ENCODE results near the gene SERTAD3. TPM values are rescaled to one million over a fixed set of nuclear protein-coding genes. Genes with fewer than 3 reads are reported as not detected.

Gene SERTAD3
- total and polyA plus RNA-seq, 2 of the 8 experiments (the other 6 are each of a cell fraction or from before 2014, with no cell fraction given), result 15.1 to 32.1 TPM

- TF ChIP-seq CEBPB (IDR thresholded peaks at IDR 0.05; ENCODE audit: low read depth, low read length) (no peak), USF2 (IDR thresholded peaks at IDR 0.05; ENCODE audit: low read length) (no peak), HDAC2 (IDR thresholded peaks at IDR 0.05; ENCODE audit: borderline replicate concordance in 1 of 2, low read depth in 2 of 2, low read length in 2 of 2) (no peak), CTBP2 (IDR thresholded peaks at IDR 0.05; ENCODE audit: borderline replicate concordance, insufficient read depth, insufficient read length, low read length) (no peak), ZNF274 (IDR thresholded peaks at IDR 0.05; ENCODE audit: borderline replicate concordance, extremely low read depth, low read length) (no peak), TAF1 (IDR thresholded peaks at IDR 0.05; ENCODE audit: low read depth, low read length) (peak; percentile 63), TCF12 (IDR thresholded peaks at IDR 0.05; ENCODE audit: low read depth, low read length) (no peak), BCL11A (IDR thresholded peaks at IDR 0.05; ENCODE audit: low read depth in 2 of 2, low read length in 2 of 2) (no peak), RAD21 (IDR thresholded peaks at IDR 0.05 in 1 of 2, conservative IDR thresholded peaks at IDR 0.05 in 1 of 2; ENCODE audit: low read depth in 2 of 2, low read length in 2 of 2) (no peak), RXRA (IDR thresholded peaks at IDR 0.05; ENCODE audit: insufficient read depth, low read depth, low read length) (no peak), SIN3A (conservative IDR thresholded peaks at IDR 0.05 in 1 of 2, IDR thresholded peaks at IDR 0.05 in 1 of 2; ENCODE audit: low read depth in 1 of 2, low read length in 2 of 2) (peak in 1 of 2 experiments; percentile 62; a peak in 1 of 4 replicates), FOSL1 (IDR thresholded peaks at IDR 0.05; ENCODE audit: insufficient read depth, low read depth, low read length) (no peak), POU5F1 (IDR thresholded peaks at IDR 0.05; ENCODE audit: low read depth, low read length) (no peak), NRF1 (IDR thresholded peaks at IDR 0.05; ENCODE audit: low read depth, low read length) (no peak), KDM5A (IDR thresholded peaks at IDR 0.05; ENCODE audit: low read length) (no peak), TBP (IDR thresholded peaks at IDR 0.05; ENCODE audit: low read depth, low read length) (peak; percentile 52; the same call in 1 of the 2 replicates), KDM4A (IDR thresholded peaks at IDR 0.05; ENCODE audit: low read depth, low read length, severe bottlenecking) (peak; percentile 47), CHD1 (IDR thresholded peaks at IDR 0.05; ENCODE audit: low read depth, low read length) (no peak), SIRT6 (IDR thresholded peaks at IDR 0.05; ENCODE audit: low read length) (no peak), MAFK (IDR thresholded peaks at IDR 0.05; ENCODE audit: low read depth, low read length) (no peak), E2F6 (IDR thresholded peaks at IDR 0.05) (no peak), CBX8 (IDR thresholded peaks at IDR 0.05; ENCODE audit: borderline replicate concordance, low read depth, low read length) (no peak)
Observed at GRCh38 chr19:40433391-40434216, 10.5 kb downstream of the SERTAD3 start (continued).
